Measurements from ENCODE around the gene TSEN34. TPM values are rescaled to one million over a fixed set of nuclear protein-coding genes. Genes with fewer than 3 reads are reported as not detected.

The TSEN34 gene
- total RNA-seq, 1 experiment from 2014 or later, result 122 TPM

DNA sequence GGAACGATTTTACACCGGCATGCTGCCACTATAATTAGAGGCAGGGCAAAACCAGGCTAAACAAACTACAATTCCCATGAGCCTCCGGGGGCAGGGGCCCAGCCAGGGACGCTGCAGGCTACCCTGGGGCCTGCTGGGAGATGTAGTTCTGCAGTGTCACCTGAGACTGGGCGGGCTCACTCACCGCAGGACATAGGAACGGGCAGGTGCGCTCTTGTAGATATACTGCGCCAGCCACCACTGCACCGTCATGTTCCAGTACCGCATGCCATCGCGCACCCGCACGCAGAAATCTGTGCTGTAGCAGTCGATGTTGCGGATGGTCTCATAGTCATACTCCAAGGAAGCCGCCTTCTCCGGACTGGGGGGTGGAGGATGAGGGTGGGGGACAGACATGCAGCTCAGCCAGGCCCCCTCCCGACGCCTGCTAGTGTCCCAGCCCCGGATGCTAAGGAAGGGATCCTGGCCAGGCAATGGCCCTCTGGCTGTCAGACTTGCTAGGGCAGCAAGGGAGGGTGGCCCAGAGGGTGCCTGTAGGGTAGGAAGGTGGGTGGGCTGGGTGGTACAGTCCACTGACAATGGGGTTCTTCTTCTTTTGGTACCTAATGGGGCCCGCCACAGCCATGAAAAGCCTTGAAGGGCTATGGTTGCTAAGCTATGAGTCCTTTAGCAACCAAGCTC, 12.4 kb upstream of the TSEN34 start:
- Histone ChIP-seq H3K27me3 (ENCODE audit: low read length) (no peaks in the 10 kb centered on the region), H3K4me3 (ENCODE audit: low read length) (no peak overlapping the region), H4K20me1 (ENCODE audit: low read length) (no peaks in the 10 kb centered on the region), H3K36me3 (ENCODE audit: low read depth, low read length) (peaks cover 21% of the 10 kb centered on the region), H3F3A (ENCODE audit: low read length, unreplicated experiment) (no peaks in the 10 kb centered on the region), H2AFZ (ENCODE audit: low read length) (no peak overlapping the region), H3K4me1 (ENCODE audit: insufficient read depth, low read length) (no peaks in the 10 kb centered on the region), H3K4me2 (ENCODE audit: low read length) (no peak overlapping the region), H3K9me2 (replicated peaks; ENCODE audit: low read length) (no peaks in the 10 kb centered on the region), H3K9ac (ENCODE audit: low read length) (no peak overlapping the region), H3K27ac (ENCODE audit: low read length) (no peak overlapping the region), H3K79me2 (ENCODE audit: low read length) (no peaks in the 10 kb centered on the region), H3K9me3 (ENCODE audit: low read length) (no peaks in the 10 kb centered on the region)
- TF ChIP-seq, protein P1, sequence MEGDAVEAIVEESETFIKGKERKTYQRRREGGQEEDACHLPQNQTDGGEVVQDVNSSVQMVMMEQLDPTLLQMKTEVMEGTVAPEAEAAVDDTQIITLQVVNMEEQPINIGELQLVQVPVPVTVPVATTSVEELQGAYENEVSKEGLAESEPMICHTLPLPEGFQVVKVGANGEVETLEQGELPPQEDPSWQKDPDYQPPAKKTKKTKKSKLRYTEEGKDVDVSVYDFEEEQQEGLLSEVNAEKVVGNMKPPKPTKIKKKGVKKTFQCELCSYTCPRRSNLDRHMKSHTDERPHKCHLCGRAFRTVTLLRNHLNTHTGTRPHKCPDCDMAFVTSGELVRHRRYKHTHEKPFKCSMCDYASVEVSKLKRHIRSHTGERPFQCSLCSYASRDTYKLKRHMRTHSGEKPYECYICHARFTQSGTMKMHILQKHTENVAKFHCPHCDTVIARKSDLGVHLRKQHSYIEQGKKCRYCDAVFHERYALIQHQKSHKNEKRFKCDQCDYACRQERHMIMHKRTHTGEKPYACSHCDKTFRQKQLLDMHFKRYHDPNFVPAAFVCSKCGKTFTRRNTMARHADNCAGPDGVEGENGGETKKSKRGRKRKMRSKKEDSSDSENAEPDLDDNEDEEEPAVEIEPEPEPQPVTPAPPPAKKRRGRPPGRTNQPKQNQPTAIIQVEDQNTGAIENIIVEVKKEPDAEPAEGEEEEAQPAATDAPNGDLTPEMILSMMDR (conservative IDR thresholded peaks at IDR 0.05; ENCODE audit: low read depth, low read length), result no peak
- TF ChIP-seq EZH2 (IDR thresholded peaks at IDR 0.05; ENCODE audit: low read length, unreplicated experiment) (no peak), EZH2phosphoT487 (IDR thresholded peaks at IDR 0.05; ENCODE audit: borderline replicate concordance, low read length) (no peak)
- POLR2A ChIA-PET (ENCODE audit: unreplicated experiment), result no interaction called here
- CTCF ChIA-PET, result no interaction called here
- peak; percentile 68; the same call in 1 of the 2 replicates for ATAC-seq
- no TSS peak for BruUV-seq (replicated peaks)
- intact Hi-C loops (cut with micrococcal nuclease), result no loop called here
- peak; percentile 42 for DNase-seq

DNA sequence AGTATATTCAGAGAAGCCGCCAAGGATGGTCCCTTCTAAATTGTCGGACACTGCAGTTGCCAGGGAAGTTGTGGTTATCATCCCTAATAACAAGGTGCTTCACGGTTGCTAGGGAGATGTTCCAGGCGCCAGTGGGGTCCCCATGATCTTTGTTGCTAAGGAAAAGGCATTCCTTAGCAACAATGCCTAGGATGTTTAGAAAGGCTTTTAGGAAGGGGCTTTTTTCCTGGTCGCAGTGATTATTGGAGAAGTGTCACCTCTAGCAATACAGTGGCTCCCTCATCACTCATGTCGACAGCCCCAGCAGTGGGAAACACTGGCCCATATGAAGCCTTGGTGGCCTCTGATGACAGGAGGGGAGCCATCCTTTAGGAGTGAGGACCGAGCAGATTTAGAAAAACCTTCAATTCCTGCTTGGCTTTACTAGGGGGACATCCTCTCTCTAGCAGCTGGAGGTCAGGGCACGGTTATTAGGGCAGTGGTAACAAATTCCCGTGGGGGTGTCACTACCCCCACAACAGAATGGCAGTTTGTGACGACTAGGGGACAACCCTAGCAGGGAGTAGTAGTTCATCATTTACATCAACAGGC, 11.8 kb upstream of the TSEN34 start:
- ChIA-PET POLR2A (ENCODE audit: unreplicated experiment) (no interaction called here), CTCF (no interaction called here)
- DNase-seq (peak; percentile 1), ATAC-seq (no peak)
- no peak overlapping the region for H2AFZ ChIP-seq (ENCODE audit: low read length)
- no peaks in the 10 kb centered on the region for H3K9me2 ChIP-seq (replicated peaks; ENCODE audit: low read length)
- no peaks in the 10 kb centered on the region for H3F3A ChIP-seq (ENCODE audit: low read length, unreplicated experiment)
- H3K9ac ChIP-seq (ENCODE audit: low read length), result no peak overlapping the region
- H3K27ac ChIP-seq (ENCODE audit: low read length), result no peak overlapping the region
- H3K79me2 ChIP-seq (ENCODE audit: low read length), result no peaks in the 10 kb centered on the region
- H3K27me3 ChIP-seq (ENCODE audit: low read length), result no peaks in the 10 kb centered on the region
- H3K4me3 ChIP-seq (ENCODE audit: low read length), result no peak overlapping the region
- no peaks in the 10 kb centered on the region for H3K4me1 ChIP-seq (ENCODE audit: insufficient read depth, low read length)
- TF ChIP-seq, protein P1 (conservative IDR thresholded peaks at IDR 0.05; ENCODE audit: low read depth, low read length), result no peak
- TF ChIP-seq EZH2 (IDR thresholded peaks at IDR 0.05; ENCODE audit: low read length, unreplicated experiment) (no peak), EZH2phosphoT487 (IDR thresholded peaks at IDR 0.05; ENCODE audit: borderline replicate concordance, low read length) (no peak)
- peaks cover 24% of the 10 kb centered on the region for H3K36me3 ChIP-seq (ENCODE audit: low read depth, low read length)
- intact Hi-C loops (cut with micrococcal nuclease), result no loop called here
- H3K9me3 ChIP-seq (ENCODE audit: low read length), result no peaks in the 10 kb centered on the region
- no peak overlapping the region for H3K4me2 ChIP-seq (ENCODE audit: low read length)
- TSS peak; percentile 31 for BruUV-seq (replicated peaks)
- no peaks in the 10 kb centered on the region for H4K20me1 ChIP-seq (ENCODE audit: low read length)

DNA sequence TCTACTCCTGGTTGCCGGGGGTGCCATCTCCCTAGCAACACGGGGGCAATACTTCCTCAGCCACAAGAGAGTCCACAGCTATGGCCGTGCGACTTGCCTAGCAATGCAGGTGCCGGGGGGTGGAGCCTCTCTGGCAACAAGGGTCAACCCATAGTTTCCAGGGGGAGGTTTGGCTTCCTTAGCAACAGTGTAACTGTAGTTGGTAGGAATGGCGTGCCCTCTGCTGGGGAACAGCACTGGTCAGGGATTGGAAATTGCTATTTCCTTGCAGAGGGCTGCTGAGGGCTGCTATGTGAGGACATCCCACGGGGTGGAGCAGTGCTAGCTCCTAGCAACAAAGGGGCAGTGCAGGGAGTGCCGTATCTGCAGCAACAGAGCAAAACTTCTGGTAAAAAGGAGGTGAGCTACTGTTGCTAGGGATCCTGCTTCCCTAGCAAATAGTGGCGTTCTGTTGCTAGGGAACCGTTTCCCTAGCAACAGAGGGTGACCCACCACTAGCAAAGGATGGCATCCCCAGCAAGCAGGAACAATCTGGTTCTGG, 11.1 kb upstream of the TSEN34 start:
- Histone ChIP-seq H3K79me2 (ENCODE audit: low read length) (no peaks in the 10 kb centered on the region), H3K27me3 (ENCODE audit: low read length) (no peaks in the 10 kb centered on the region), H3K9me3 (ENCODE audit: low read length) (no peaks in the 10 kb centered on the region), H2AFZ (ENCODE audit: low read length) (no peak overlapping the region), H3K36me3 (ENCODE audit: low read depth, low read length) (peaks cover 25% of the 10 kb centered on the region), H3K27ac (ENCODE audit: low read length) (no peak overlapping the region), H3F3A (ENCODE audit: low read length, unreplicated experiment) (no peaks in the 10 kb centered on the region), H3K4me2 (ENCODE audit: low read length) (no peak overlapping the region), H3K9me2 (replicated peaks; ENCODE audit: low read length) (no peaks in the 10 kb centered on the region), H4K20me1 (ENCODE audit: low read length) (no peaks in the 10 kb centered on the region), H3K9ac (ENCODE audit: low read length) (no peak overlapping the region), H3K4me1 (ENCODE audit: insufficient read depth, low read length) (no peaks in the 10 kb centered on the region), H3K4me3 (ENCODE audit: low read length) (no peak overlapping the region)
- intact Hi-C loops (cut with micrococcal nuclease), result no loop called here
- ATAC-seq (peak; percentile 62), DNase-seq (peak; percentile 16)
- BruUV-seq (replicated peaks), result no TSS peak
- ChIA-PET CTCF (interaction anchor here (0.7 kb wide), 1 partner anchor 86 kb away, joined by 3 read pairs; no protein-coding TSS in a partner anchor), POLR2A (ENCODE audit: unreplicated experiment) (no interaction called here)
- TF ChIP-seq, protein P1 (conservative IDR thresholded peaks at IDR 0.05; ENCODE audit: low read depth, low read length), result 0 out of 2 replicates have a peak, but pooled peaks have one; percentile 17
- TF ChIP-seq EZH2 (IDR thresholded peaks at IDR 0.05; ENCODE audit: low read length, unreplicated experiment) (no peak), EZH2phosphoT487 (IDR thresholded peaks at IDR 0.05; ENCODE audit: borderline replicate concordance, low read length) (no peak)
